SK-N-SH (cell line): ENCODE measurements around the gene SORL1. TPM values are rescaled to one million over a fixed set of nuclear protein-coding genes. Genes with fewer than 3 reads are reported as not detected.
"Not testable (repeated sequence)": the region's sequence is repeated elsewhere in the genome, so short reads cannot be mapped to it uniquely, and the experiment has no call there.

Experiments
- CTCF ChIA-PET: fragments of 300-600, 350-600 bp; formaldehyde crosslinking; extraction: SDS; loops from one replicate; lab custom pipeline; 2021; lab: Yijun Ruan, JAX
- POLR2A ChIA-PET: fragments of 350-600 bp; sonication (Branson Sonifier 250); formaldehyde crosslinking; extraction: SDS; loops from one replicate; lab custom pipeline; 2020; ENCODE audit warnings: antibody characterized with exemption, inconsistent platforms; lab: Yijun Ruan, JAX
- DNase-seq: peaks from one replicate; pipeline ENCODE4 v3.0.0; 2012
- H2AFZ ChIP-seq: fragments of 200-600 bp; sonication (generic); 2 replicates; pipeline ENCODE4 v1.8.1; 2016; ENCODE audit warnings: antibody characterized with exemption, mild to moderate bottlenecking, low read depth
- H3F3A ChIP-seq: fragments of 200-600 bp; sonication (generic); replicated peaks from 2 replicates; pipeline ENCODE3; 2016; ENCODE audit warnings: antibody characterized with exemption, mild to moderate bottlenecking; ENCODE audit not compliant: insufficient read depth
- H3K27ac ChIP-seq, 2 experiments: fragments of 200-500 bp in 1 of 2; fragments of 200-600 bp in 1 of 2; sonication (Bioruptor generic) in 1 of 2; sonication (generic), shearing (Covaris generic) in 1 of 2; 2 replicates each; pipeline versions ENCODE4 v1.5.1 to v1.6.1; 2014 to 2016; ENCODE audit warnings: low read depth in 2 of 2, inconsistent platforms in 1 of 2, low read length in 1 of 2, mild to moderate bottlenecking in 1 of 2, mixed read lengths in 1 of 2
- H3K27me3 ChIP-seq: fragments of 200-600 bp; sonication (generic), shearing (Covaris generic); 2 replicates; pipeline ENCODE4 v1.6.1; 2016; ENCODE audit warnings: mixed run types; ENCODE audit not compliant: insufficient read depth
- H3K36me3 ChIP-seq, 2 experiments: fragments of 200-500 bp in 1 of 2; fragments of 200-600 bp in 1 of 2; sonication (Bioruptor generic) in 1 of 2; sonication (generic) in 1 of 2; replicated peaks in 1 of 2; 2 replicates each; pipeline versions ENCODE3 to v1.5.1; 2014 to 2016; ENCODE audit warnings: low read length in 1 of 2, mild to moderate bottlenecking in 1 of 2; ENCODE audit not compliant: insufficient read depth in 2 of 2, control insufficient read depth in 1 of 2
- H3K4me1 ChIP-seq, 2 experiments: fragments of 200-500 bp in 1 of 2; fragments of 200-600 bp in 1 of 2; sonication (Bioruptor generic) in 1 of 2; sonication (generic), shearing (Covaris generic) in 1 of 2; 2 replicates each; pipeline versions ENCODE4 v1.5.1 to v1.6.1; 2014 to 2016; ENCODE audit warnings: low read depth in 1 of 2, low read length in 1 of 2, mixed run types in 1 of 2; ENCODE audit not compliant: insufficient read depth in 2 of 2, control insufficient read depth in 1 of 2
- H3K4me2 ChIP-seq: fragments of 200-600 bp; sonication (generic), shearing (Covaris generic); 2 replicates; pipeline ENCODE4 v1.6.1; 2017; ENCODE audit warnings: mixed run types
- H3K4me3 ChIP-seq, 2 experiments: fragments of 200-500 bp in 1 of 2; fragments of 200-600 bp in 1 of 2; sonication (Bioruptor generic) in 1 of 2; sonication (generic), shearing (Covaris generic) in 1 of 2; 2 replicates each; pipeline versions ENCODE4 v1.5.1 to v1.8.1; 2014 to 2016; ENCODE audit warnings: low read depth in 2 of 2, inconsistent platforms in 1 of 2, low read length in 1 of 2, mild to moderate bottlenecking in 1 of 2, mixed read lengths in 1 of 2, moderate library complexity in 1 of 2
- H3K79me2 ChIP-seq: fragments of 200-600 bp; sonication (generic); 2 replicates; pipeline ENCODE4 v1.8.1; 2017; ENCODE audit warnings: mild to moderate bottlenecking; ENCODE audit not compliant: insufficient read depth
- H3K9ac ChIP-seq: fragments of 200-600 bp; sonication (generic); 2 replicates; pipeline ENCODE4 v1.6.1; 2017; ENCODE audit warnings: mixed run types
- H3K9me2 ChIP-seq: fragments of 200-600 bp; sonication (generic); 2 replicates; pipeline ENCODE4 v1.6.1; 2017; ENCODE audit warnings: mixed run types
- H3K9me3 ChIP-seq: fragments of 200-600 bp; sonication (generic); 2 replicates; pipeline ENCODE4 v1.6.1; 2017; ENCODE audit warnings: mixed run types, mild to moderate bottlenecking, moderate library complexity
- H4K20me1 ChIP-seq: fragments of 200-600 bp; sonication (generic); 2 replicates; pipeline ENCODE4 v1.6.1; 2017; ENCODE audit warnings: mild to moderate bottlenecking, mixed run types; ENCODE audit not compliant: insufficient read depth
- CTCF ChIP-seq: fragments of 200-600 bp; sonication (generic); IDR thresholded peaks from 2 replicates; pipeline ENCODE4 v1.6.1; 2017; ENCODE audit warnings: antibody characterized with exemption, mild to moderate bottlenecking, moderate library complexity
- ELF1 ChIP-seq: IDR thresholded peaks from 2 replicates; pipeline ENCODE4 v1.4.0; 2012
- EZH2phosphoT487 ChIP-seq: fragments of 200-600 bp; sonication (generic); IDR thresholded peaks from 2 replicates; pipeline ENCODE4 v1.6.1; 2017; ENCODE audit warnings: low read depth, mixed run types, mild to moderate bottlenecking, antibody characterized with exemption, moderate library complexity, borderline replicate concordance
- FOXM1 ChIP-seq: IDR thresholded peaks from 2 replicates; pipeline ENCODE4 v1.4.0; 2012; ENCODE audit warnings: low read depth, mild to moderate bottlenecking
- GABPA ChIP-seq: IDR thresholded peaks from 2 replicates; pipeline ENCODE4 v1.4.0; 2012; ENCODE audit warnings: low read depth, mild to moderate bottlenecking
- GATA2 ChIP-seq: sonication (generic); formaldehyde crosslinking; IDR thresholded peaks from 2 replicates; pipeline ENCODE4 v1.5.0; 2020; ENCODE audit warnings: mild to moderate bottlenecking, missing genetic modification reagents
- JUND ChIP-seq: IDR thresholded peaks from 2 replicates; pipeline ENCODE4 v1.4.0; 2012
- MEF2A ChIP-seq: IDR thresholded peaks from 2 replicates; pipeline ENCODE4 v1.4.0; 2012; ENCODE audit warnings: low read depth, borderline replicate concordance
- MXI1 ChIP-seq: IDR thresholded peaks from 2 replicates; pipeline ENCODE4 v1.6.1; 2012; ENCODE audit warnings: mild to moderate bottlenecking, low read depth, low read length, improper control_type of control experiment
- NFIC ChIP-seq: IDR thresholded peaks from 2 replicates; pipeline ENCODE4 v1.4.0; 2012; ENCODE audit warnings: borderline replicate concordance
- PBX3 ChIP-seq: IDR thresholded peaks from 2 replicates; pipeline ENCODE4; 2012
- POLR2AphosphoS5 ChIP-seq: IDR thresholded peaks from 2 replicates; pipeline ENCODE4 v1.6.1; 2012; ENCODE audit warnings: low read depth, low read length
- RFX5 ChIP-seq: IDR thresholded peaks from 2 replicates; pipeline ENCODE4 v1.6.1; 2012; ENCODE audit warnings: mild to moderate bottlenecking, improper control_type of control experiment, low read length
- RXRA ChIP-seq: IDR thresholded peaks from 2 replicates; pipeline ENCODE4 v1.4.0; 2012; ENCODE audit warnings: low read depth, mild to moderate bottlenecking, borderline replicate concordance
- SIN3A ChIP-seq: IDR thresholded peaks from 2 replicates; pipeline ENCODE4 v1.6.1; 2012; ENCODE audit warnings: low read depth, mild to moderate bottlenecking, low read length, moderate library complexity, borderline replicate concordance
- SMC3 ChIP-seq: IDR thresholded peaks from 2 replicates; pipeline ENCODE4 v1.6.1; 2012; ENCODE audit warnings: low read depth, low read length, improper control_type of control experiment
- TAF1 ChIP-seq: IDR thresholded peaks from 2 replicates; pipeline ENCODE4 v1.6.1; 2012; ENCODE audit warnings: low read depth, mild to moderate bottlenecking, low read length, moderate library complexity, borderline replicate concordance
- TCF12 ChIP-seq: IDR thresholded peaks from 2 replicates; pipeline ENCODE4 v1.4.0; 2012
- TEAD4 ChIP-seq: IDR thresholded peaks from 2 replicates; pipeline ENCODE4 v1.4.0; 2012; ENCODE audit warnings: mild to moderate bottlenecking, borderline replicate concordance; ENCODE audit not compliant: insufficient read depth
- USF1 ChIP-seq: IDR thresholded peaks from 2 replicates; pipeline ENCODE4 v1.4.0; 2012; ENCODE audit warnings: low read depth, borderline replicate concordance
- WGBS: methylation state at CpG from one replicate; pipeline ENCODE4 v1.1.6; 2017; ENCODE audit warnings: low lambda C conversion rate; 5-methylcytosine and 5-hydroxymethylcytosine counted together
- polyA plus RNA-seq, 3 experiments: library from polyadenylated mRNA; depleted of rRNA; stranded (reverse); fragments of >200 nt; gene quantifications; 2 replicates each; pipeline ENCODE4 v1.2.3, GENCODE V29; 2012

Gene SORL1
- polyA plus RNA-seq, 1 of the 3 experiments (the other 2 are of a cell fraction), result 7.1 TPM

GRCh38 chr11:121567995-121568394 is 115.9 kb downstream of the SORL1 start (continued):
- no peak for TF ChIP-seq CTCF
- TF ChIP-seq GATA2 (CRISPR knock-in tag), result no peak

- H3K27me3 ChIP-seq, H3K9me2 ChIP-seq, DNase-seq, H3K4me1 ChIP-seq, POLR2A ChIA-PET, H3K36me3 ChIP-seq, H3K9me3 ChIP-seq, H3F3A ChIP-seq, H3K4me3 ChIP-seq, H4K20me1 ChIP-seq, H3K79me2 ChIP-seq, H3K27ac ChIP-seq, H2AFZ ChIP-seq, H3K9ac ChIP-seq, H3K4me2 ChIP-seq: not testable (repeated sequence)
- 91% methylated on average over 28 of the region's 30 CpGs for WGBS
- CTCF ChIA-PET, result interaction anchor here (0.5 to 1.0 kb wide), 3 partner anchors 117 to 311 kb away, joined by 3 read pairs; partner anchors contain the start of gene SORL1-AS1
Observed at GRCh38 chr11:121569332-121570299, 117.5 kb downstream of the SORL1 start.

GRCh38 chr11:121570453-121570852 is 118.3 kb downstream of the SORL1 start:
- no peak overlapping the region for H3K9ac ChIP-seq
- no peaks in the 10 kb centered on the region for H3F3A ChIP-seq
- no peaks in the 10 kb centered on the region for H3K27me3 ChIP-seq
- no peak overlapping the region for H2AFZ ChIP-seq
- POLR2A ChIA-PET, result no interaction called here
- H3K9me3 ChIP-seq, result no peaks in the 10 kb centered on the region
- no peak overlapping the region for H3K4me2 ChIP-seq
- no peaks in the 10 kb centered on the region for H4K20me1 ChIP-seq
- TF ChIP-seq RXRA (no peak), ELF1 (no peak), SIN3A (no peak), MXI1 (no peak), TCF12 (no peak), NFIC (no peak), POLR2AphosphoS5 (no peak), PBX3 (no peak), RFX5 (no peak), MEF2A (no peak), JUND (no peak), TEAD4 (no peak), EZH2phosphoT487 (no peak), TAF1 (no peak), SMC3 (no peak), GABPA (no peak), USF1 (no peak), GATA2 (CRISPR knock-in tag) (no peak), FOXM1 (no peak)
- peaks cover 0 to 8% of the 10 kb centered on the region in 2 experiments; a peak in 1 of 4 replicates for H3K4me1 ChIP-seq
- no peak overlapping the region for H3K4me3 ChIP-seq
- CTCF ChIA-PET, result interaction anchor here (0.5 to 1.0 kb wide), 3 partner anchors 118 to 312 kb away, joined by 3 read pairs; partner anchors contain the start of gene SORL1-AS1
- WGBS, result 80% methylated on average over 3 of the region's 3 CpGs
- H3K79me2 ChIP-seq, result no peaks in the 10 kb centered on the region
- H3K9me2 ChIP-seq, result no peaks in the 10 kb centered on the region
- no peak overlapping the region for H3K27ac ChIP-seq
- DNase-seq, result no peak
- no peaks in the 10 kb centered on the region for H3K36me3 ChIP-seq
